Right atrium auricular region (tissue), 2 donors: ENCODE data around the gene CAMK1D. TPM values are rescaled to one million over a fixed set of nuclear protein-coding genes. Genes with fewer than 3 reads are reported as not detected.
"Not testable (repeated sequence)": the region's sequence is repeated elsewhere in the genome, so short reads cannot be mapped to it uniquely, and the experiment has no call there.

Experiments used
- DNase-seq: peaks from one replicate; pipeline ENCODE4 v3.0.0-alpha.2; 2019; ENCODE audit warnings: low spot score
- H3K27ac ChIP-seq, 2 donors: fragments of 200-600 bp; sonication (generic); 1 replicate in 1 of 2; 2 replicates in 1 of 2; pipeline ENCODE4 v1.5.1; 2016 to 2019
- H3K27me3 ChIP-seq, 2 donors: fragments of 200-600 bp; sonication (generic); one replicate each; pipeline versions ENCODE4 v1.5.1 to v1.6.0; 2017 to 2019
- H3K36me3 ChIP-seq: fragments of 200-600 bp; sonication (generic); one replicate; pipeline ENCODE4 v1.5.1; 2016
- H3K4me1 ChIP-seq, 2 donors: fragments of 200-600 bp; sonication (generic); one replicate each; pipeline versions ENCODE4 v1.5.1 to v1.6.0; 2017 to 2019
- H3K4me3 ChIP-seq, 2 donors: fragments of 200-600 bp; sonication (generic); 1 replicate in 1 of 2; 2 replicates in 1 of 2; pipeline ENCODE4 v1.5.1; 2017 to 2019; ENCODE audit warnings: mild to moderate bottlenecking in 1 of 2, moderate library complexity in 1 of 2
- H3K9me3 ChIP-seq, 2 donors: fragments of 200-600 bp; sonication (generic); one replicate each; pipeline ENCODE4 v1.5.1; 2019
- CTCF ChIP-seq, 2 donors: fragments of 200-600 bp; sonication (generic); IDR thresholded peaks; one replicate each; pipeline ENCODE4 v1.5.1; 2019; ENCODE audit warnings: antibody characterized with exemption in 2 of 2
- total RNA-seq, 2 donors: library from RNA; depleted of rRNA; stranded (reverse); fragments of >200 nt; gene quantifications; one replicate each; pipeline ENCODE4 v1.1.0, GENCODE V29; 2016

CAMK1D gene
- total RNA-seq, 2 donors from 2014 or later = 24.5 to 27.2 TPM

- H3K27ac ChIP-seq = no peak overlapping the region
- no peaks in the 10 kb centered on the region for H3K36me3 ChIP-seq
- no peak for DNase-seq
- no peaks in the 10 kb centered on the region for H3K27me3 ChIP-seq
- H3K4me3 ChIP-seq = no peak overlapping the region
- TF ChIP-seq CTCF (IDR thresholded peaks at IDR 0.05) = no peak
- peaks cover 0 to 5% of the 10 kb centered on the region in 2 donors for H3K4me1 ChIP-seq
- H3K9me3 ChIP-seq = no peaks in the 10 kb centered on the region
Measured at GRCh38 chr10:12327476-12327875, 21.9 kb upstream of the CAMK1D start.

GRCh38 chr10:12328312-12328711 lies 21.0 kb upstream of the CAMK1D start:
- not testable (repeated sequence) for H3K27ac ChIP-seq, H3K4me1 ChIP-seq, H3K9me3 ChIP-seq

GRCh38 chr10:12332572-12333379 lies 16.6 kb upstream of the CAMK1D start:
- no peak for TF ChIP-seq CTCF (IDR thresholded peaks at IDR 0.05)
- Histone ChIP-seq H3K36me3 (no peaks in the 10 kb centered on the region), H3K9me3 (no peaks in the 10 kb centered on the region), H3K27ac (peak overlapping the region; percentile 68 to 74), H3K4me3 (no peak overlapping the region), H3K27me3 (no peaks in the 10 kb centered on the region), H3K4me1 (peaks cover 0 to 20% of the 10 kb centered on the region in 2 donors)
- DNase-seq = no peak

More at GRCh38 chr10:12328312-12328711, 21.0 kb upstream of the CAMK1D start:
- DNase-seq, H3K27me3 ChIP-seq, H3K4me3 ChIP-seq, H3K36me3 ChIP-seq: not testable (repeated sequence)

- Histone ChIP-seq H3K9me3 (no peaks in the 10 kb centered on the region), H3K4me3 (peak overlapping the region in 1 of 2 donors; percentile 6), H3K27me3 (no peaks in the 10 kb centered on the region), H3K36me3 (no peaks in the 10 kb centered on the region), H3K27ac (peak overlapping the region; percentile 68 to 74), H3K4me1 (peaks cover 0 to 20% of the 10 kb centered on the region in 2 donors)
- TF ChIP-seq CTCF (IDR thresholded peaks at IDR 0.05) = no peak
- peak; percentile 88 for DNase-seq
Measured at GRCh38 chr10:12333380-12334185, 15.8 kb upstream of the CAMK1D start.

- Histone ChIP-seq H3K27me3 (no peaks in the 10 kb centered on the region), H3K4me3 (peak overlapping the region in 1 of 2 donors; percentile 6), H3K36me3 (no peaks in the 10 kb centered on the region), H3K9me3 (no peaks in the 10 kb centered on the region), H3K27ac (peak overlapping the region; percentile 68 to 74), H3K4me1 (peaks cover 0 to 17% of the 10 kb centered on the region in 2 donors)
- no peak for DNase-seq
- TF ChIP-seq CTCF (IDR thresholded peaks at IDR 0.05) = no peak
Measured at GRCh38 chr10:12334186-12334530, 15.2 kb upstream of the CAMK1D start.

GRCh38 chr10:12335169-12335568 lies 14.2 kb upstream of the CAMK1D start:
- not testable (repeated sequence) for H3K36me3 ChIP-seq, H3K4me3 ChIP-seq, DNase-seq, H3K27me3 ChIP-seq, H3K9me3 ChIP-seq, H3K27ac ChIP-seq
- peaks cover 0 to 14% of the 10 kb centered on the region in 2 donors for H3K4me1 ChIP-seq
